ENCODE measurements around the gene NLRP6. TPM values are rescaled to one million over a fixed set of nuclear protein-coding genes. Genes with fewer than 3 reads are reported as not detected.

Gene NLRP6
- total and polyA plus RNA-seq, 2 of the 4 experiments (the other 2 are of a cell fraction): not detected

- Histone ChIP-seq H3K4me2 (ENCODE audit: low read depth, low read length) (no peak overlapping the region), H2BK5ac (ENCODE audit: low read depth, low read length, poor library complexity, severe bottlenecking) (no peak overlapping the region), H3K79me1 (ENCODE audit: low read depth in 1 of 2, low read length in 2 of 2) (no peaks in the 10 kb centered on the region), H3K4me3 (ENCODE audit: insufficient read depth, low read depth, low read length) (no peak overlapping the region), H3K36me3 (ENCODE audit: control insufficient read depth, insufficient read depth, low read length) (peaks cover 17% of the 10 kb centered on the region), H4K20me1 (ENCODE audit: insufficient read depth, low read length) (no peaks in the 10 kb centered on the region), H3K9ac (ENCODE audit: low read depth, low read length) (no peak overlapping the region), H3K9me1 (ENCODE audit: insufficient read depth, low read length) (no peaks in the 10 kb centered on the region), H2AK5ac (ENCODE audit: low read depth, low read length) (no peak overlapping the region), H2AFZ (replicated peaks; ENCODE audit: low read length, poor library complexity) (no peak overlapping the region), H3K4me1 (ENCODE audit: control insufficient read depth, insufficient read depth, low read length) (no peaks in the 10 kb centered on the region; the same call in 1 of the 2 replicates), H2BK15ac (ENCODE audit: low read depth, low read length) (no peak overlapping the region), H3K27ac (ENCODE audit: insufficient read depth, low read length) (no peak overlapping the region), H3K23ac (ENCODE audit: low read depth, low read length) (no peak overlapping the region), H4K91ac (ENCODE audit: insufficient read depth, low read depth, low read length) (no peak overlapping the region), H2BK20ac (ENCODE audit: low read depth, low read length) (no peak overlapping the region), H3K56ac (ENCODE audit: extremely low read depth, insufficient read depth, low read length) (no peak overlapping the region), H3K14ac (replicated peaks; ENCODE audit: low read depth, low read length) (no peak overlapping the region), H3K27me3 (ENCODE audit: control insufficient read depth, insufficient read depth, low read length) (peaks cover 6% of the 10 kb centered on the region), H3K9me3 (ENCODE audit: control insufficient read depth, insufficient read depth, low read length) (no peaks in the 10 kb centered on the region), H2BK120ac (ENCODE audit: low read depth, low read length) (no peak overlapping the region), H3K4ac (ENCODE audit: low read depth, low read length) (no peak overlapping the region), H3K18ac (ENCODE audit: low read depth, low read length) (no peak overlapping the region), H2AK9ac (replicated peaks; ENCODE audit: low read depth, low read length, poor library complexity) (no peak overlapping the region), H4K8ac (ENCODE audit: low read depth in 2 of 2, low read length in 2 of 2) (no peak overlapping the region), H4K5ac (ENCODE audit: low read depth, low read length) (no peak overlapping the region)
- dilution Hi-C loops (cut with HindIII; ENCODE audit: low sequenced_read_pairs, unreplicated experiment) (no loop called here), in situ Hi-C loops (cut with MboI; ENCODE audit: low sequenced_read_pairs) (no loop called here), intact Hi-C loops (cut with micrococcal nuclease) (no loop called here)
- 85% methylated on average over 7 of the region's 26 CpGs; no CpG with 5 or more reads in 1 of the 2 experiments for WGBS, 2 experiments (ENCODE audit: extremely low coverage in 2 of 2, insufficient read length in 1 of 2)
- ChIA-PET CTCF (no interaction called here), POLR2A (ENCODE audit: unreplicated experiment) (no interaction called here)
- no peak for TF ChIP-seq BHLHE40 (IDR thresholded peaks at IDR 0.05; ENCODE audit: low read depth, low read length)
- TF ChIP-seq RAD21 (IDR thresholded peaks at IDR 0.05; ENCODE audit: low read length): no peak
- TF ChIP-seq FOS (IDR thresholded peaks at IDR 0.05; ENCODE audit: low read depth, low read length): no peak
- TF ChIP-seq RCOR1 (IDR thresholded peaks at IDR 0.05; ENCODE audit: insufficient replicate concordance, low read length): no peak
- TF ChIP-seq CHD1 (IDR thresholded peaks at IDR 0.05; ENCODE audit: low read depth, low read length): no peak
- TF ChIP-seq MXI1 (IDR thresholded peaks at IDR 0.05; ENCODE audit: borderline replicate concordance, low read depth, low read length): no peak
- BruUV-seq (replicated peaks): no TSS peak
- ATAC-seq (ENCODE audit: low read depth) (no peak), DNase-seq (no peak)
Measured at GRCh38 chr11:295351-296170, 17.4 kb downstream of the NLRP6 start.
